ENCODE measurements around the gene NAA35.

DNA sequence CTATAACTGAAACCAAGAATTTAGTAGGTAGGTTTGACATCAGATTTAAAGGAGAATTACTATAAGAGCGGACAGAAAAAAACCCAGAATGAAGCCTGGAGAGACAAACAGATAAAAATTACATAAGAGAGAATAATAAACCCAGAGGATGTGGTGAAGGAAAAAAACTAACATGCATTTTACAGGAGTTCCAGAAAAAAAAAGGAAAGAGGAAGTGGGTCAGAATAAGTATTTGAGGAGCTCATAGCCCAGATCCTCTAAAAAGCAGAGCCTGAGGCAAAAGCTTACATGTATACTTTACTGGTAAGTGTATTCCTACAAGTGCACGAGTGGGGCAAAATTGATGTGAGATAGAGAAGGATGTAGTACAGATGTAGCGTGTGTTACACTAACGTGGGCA lies 43.1 kb upstream of the NAA35 start:
- TF ChIP-seq, protein P1, sequence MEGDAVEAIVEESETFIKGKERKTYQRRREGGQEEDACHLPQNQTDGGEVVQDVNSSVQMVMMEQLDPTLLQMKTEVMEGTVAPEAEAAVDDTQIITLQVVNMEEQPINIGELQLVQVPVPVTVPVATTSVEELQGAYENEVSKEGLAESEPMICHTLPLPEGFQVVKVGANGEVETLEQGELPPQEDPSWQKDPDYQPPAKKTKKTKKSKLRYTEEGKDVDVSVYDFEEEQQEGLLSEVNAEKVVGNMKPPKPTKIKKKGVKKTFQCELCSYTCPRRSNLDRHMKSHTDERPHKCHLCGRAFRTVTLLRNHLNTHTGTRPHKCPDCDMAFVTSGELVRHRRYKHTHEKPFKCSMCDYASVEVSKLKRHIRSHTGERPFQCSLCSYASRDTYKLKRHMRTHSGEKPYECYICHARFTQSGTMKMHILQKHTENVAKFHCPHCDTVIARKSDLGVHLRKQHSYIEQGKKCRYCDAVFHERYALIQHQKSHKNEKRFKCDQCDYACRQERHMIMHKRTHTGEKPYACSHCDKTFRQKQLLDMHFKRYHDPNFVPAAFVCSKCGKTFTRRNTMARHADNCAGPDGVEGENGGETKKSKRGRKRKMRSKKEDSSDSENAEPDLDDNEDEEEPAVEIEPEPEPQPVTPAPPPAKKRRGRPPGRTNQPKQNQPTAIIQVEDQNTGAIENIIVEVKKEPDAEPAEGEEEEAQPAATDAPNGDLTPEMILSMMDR (conservative IDR thresholded peaks at IDR 0.05), result no peak
- no peak for TF ChIP-seq EZH2 (IDR thresholded peaks at IDR 0.05; ENCODE audit: low read depth)
